Left ventricle myocardium inferior (tissue), 1 donor: ENCODE results near the gene AFF1. TPM values are rescaled to one million over a fixed set of nuclear protein-coding genes. Genes with fewer than 3 reads are reported as not detected.

ENCODE experiments used
- DNase-seq: peaks from one replicate; pipeline ENCODE4 v3.0.0-alpha.2; 2020
- H3K27ac ChIP-seq: fragments of 200-600 bp; replicated peaks from 2 replicates; pipeline ENCODE4 v1.8.0; 2021
- H3K27me3 ChIP-seq: fragments of 200-600 bp; 2 replicates; pipeline ENCODE4 v1.8.0; 2021; ENCODE audit warnings: low read depth
- H3K36me3 ChIP-seq: fragments of 200-600 bp; 2 replicates; pipeline ENCODE4 v1.8.0; 2021
- H3K4me1 ChIP-seq: fragments of 200-600 bp; 2 replicates; pipeline ENCODE4 v1.8.0; 2021
- H3K4me3 ChIP-seq: fragments of 200-600 bp; 2 replicates; pipeline ENCODE4 v1.8.0; 2021; ENCODE audit warnings: mild to moderate bottlenecking, moderate library complexity
- H3K9me3 ChIP-seq: fragments of 200-600 bp; replicated peaks from 2 replicates; pipeline ENCODE4 v1.8.0; 2021
- CTCF ChIP-seq: fragments of 200-600 bp; IDR thresholded peaks from 2 replicates; pipeline ENCODE4 v1.8.0; 2021; ENCODE audit warnings: antibody characterized with exemption, mild to moderate bottlenecking, borderline replicate concordance
- intact Hi-C: fragments of 100-400 bp; cut with micrococcal nuclease; formaldehyde crosslinking; loops from one replicate; pipeline ENCODE4 v1.11.0; 2022
- total RNA-seq: library from RNA; stranded (reverse); fragmentation: NEBNext Ultra II Directional; extraction: Animal tissue kit (Norgen Biotek cat#: 25700); gene quantifications from one replicate; pipeline ENCODE4 v1.2.1, GENCODE V29; 2021
- donor health status: DM: no; HTN: yes; CAD: no; lungs with severe emphysema.

The AFF1 gene
- total RNA-seq, 1 donor from 2014 or later = 67.9 TPM

- intact Hi-C loops = loop anchor here (10.0 kb wide), 1 partner anchor 92 kb away; no protein-coding TSS in a partner anchor
- H3K36me3 ChIP-seq = no peaks in the 10 kb centered on the region
- DNase-seq = no peak
- peaks cover 66% of the 10 kb centered on the region for H3K4me1 ChIP-seq
- no peak overlapping the region for H3K4me3 ChIP-seq
- no peaks in the 10 kb centered on the region for H3K9me3 ChIP-seq
- H3K27me3 ChIP-seq = no peaks in the 10 kb centered on the region
- no peak overlapping the region for H3K27ac ChIP-seq
- TF ChIP-seq CTCF = no peak
Observed at GRCh38 chr4:87003266-87003665, 68.5 kb downstream of the AFF1 start.

- intact Hi-C loops = loop anchor here (10.0 kb wide), 1 partner anchor 89 kb away; no protein-coding TSS in a partner anchor
- peak overlapping the region; percentile 99 for H3K27ac ChIP-seq
Observed at GRCh38 chr4:87005369-87005689, 70.5 kb downstream of the AFF1 start.

GRCh38 chr4:87005690-87006425 lies 71.0 kb downstream of the AFF1 start:
- H3K4me1 ChIP-seq = peaks cover 67% of the 10 kb centered on the region
- no peak for TF ChIP-seq CTCF

More at GRCh38 chr4:87005369-87005689, 70.5 kb downstream of the AFF1 start:
- no peak for DNase-seq
- Histone ChIP-seq H3K36me3 (no peaks in the 10 kb centered on the region), H3K27me3 (no peaks in the 10 kb centered on the region), H3K4me3 (peak overlapping the region; percentile 85), H3K4me1 (peaks cover 66% of the 10 kb centered on the region), H3K9me3 (no peaks in the 10 kb centered on the region)
- no peak for TF ChIP-seq CTCF

GRCh38 chr4:87006426-87006675 lies 71.5 kb downstream of the AFF1 start:
- H3K4me1 ChIP-seq = peaks cover 67% of the 10 kb centered on the region
- intact Hi-C loops = loop anchor here (10.0 kb wide), 1 partner anchor 88 kb away; no protein-coding TSS in a partner anchor
- peak; percentile 53 for TF ChIP-seq CTCF

More at GRCh38 chr4:87005690-87006425, 71.0 kb downstream of the AFF1 start:
- H3K27ac ChIP-seq = peak overlapping the region; percentile 99
- H3K36me3 ChIP-seq = no peaks in the 10 kb centered on the region
- intact Hi-C loops = loop anchor here (10.0 kb wide), 1 partner anchor 89 kb away; no protein-coding TSS in a partner anchor
- DNase-seq = no peak
- no peaks in the 10 kb centered on the region for H3K9me3 ChIP-seq
- no peaks in the 10 kb centered on the region for H3K27me3 ChIP-seq
- peak overlapping the region; percentile 85 for H3K4me3 ChIP-seq

GRCh38 chr4:87006676-87007527 lies 72.1 kb downstream of the AFF1 start:
- TF ChIP-seq CTCF = peak; percentile 12
- H3K4me1 ChIP-seq = peaks cover 67% of the 10 kb centered on the region
- intact Hi-C loops = loop anchor here (10.0 kb wide), 1 partner anchor 88 kb away; no protein-coding TSS in a partner anchor

More at GRCh38 chr4:87006426-87006675, 71.5 kb downstream of the AFF1 start:
- H3K27ac ChIP-seq = peak overlapping the region; percentile 99
- H3K36me3 ChIP-seq = no peaks in the 10 kb centered on the region
- H3K27me3 ChIP-seq = no peaks in the 10 kb centered on the region
- H3K4me3 ChIP-seq = peak overlapping the region; percentile 85
- no peak for DNase-seq
- H3K9me3 ChIP-seq = no peaks in the 10 kb centered on the region

More at GRCh38 chr4:87006676-87007527, 72.1 kb downstream of the AFF1 start:
- no peaks in the 10 kb centered on the region for H3K9me3 ChIP-seq
- H3K4me3 ChIP-seq = peak overlapping the region; percentile 85
- peak overlapping the region; percentile 99 for H3K27ac ChIP-seq
- no peaks in the 10 kb centered on the region for H3K27me3 ChIP-seq
- H3K36me3 ChIP-seq = no peaks in the 10 kb centered on the region
- peak; percentile 93 for DNase-seq
